GM12878 (cell line): ENCODE measurements around the gene CSF1R. TPM values are rescaled to one million over a fixed set of nuclear protein-coding genes. Genes with fewer than 3 reads are reported as not detected.

ENCODE experiments used
- ATAC-seq: fragments of 200-7000 bp; cut with Tn5 transposase; 3 replicates; pipeline ENCODE4 v1.9.1; 2020; ENCODE audit warnings: mild to moderate bottlenecking, moderate library complexity
- BruUV-seq: library from RNA; stranded (reverse); fragments of 400-500 nt; replicated peaks from 2 replicates; lab custom pipeline; 2021; lab: Mats Ljungman, UMichigan
- CTCF ChIA-PET: fragments of 300-600 bp; sonication (Branson Sonifier 250); formaldehyde crosslinking; extraction: SDS; loops from one replicate; lab custom pipeline; 2021; ENCODE audit warnings: inconsistent platforms; lab: Yijun Ruan, JAX
- POLR2A ChIA-PET: fragments of 350-600 bp; formaldehyde crosslinking; extraction: SDS; loops from one replicate; lab custom pipeline; 2021; ENCODE audit warnings: inconsistent platforms; lab: Charles Lee
- RAD21 ChIA-PET: fragments of 300-600 bp; sonication (Branson Sonifier 250); formaldehyde crosslinking; loops from one replicate; lab custom pipeline; 2023; ENCODE audit warnings: antibody characterized with exemption; ENCODE audit not compliant: unreplicated experiment; lab: Charles Lee
- SMC1A ChIA-PET: fragments of 300-600 bp; sonication (Branson Sonifier 250); formaldehyde crosslinking; loops from one replicate; lab custom pipeline; 2023; ENCODE audit not compliant: unreplicated experiment, uncharacterized antibody; lab: Charles Lee
- DNase-seq: peaks from one replicate; pipeline ENCODE4 v3.0.0-alpha.2; 2011; ENCODE audit warnings: low read depth, low spot score
- FAIRE-seq: peaks from 3 replicates; lab custom pipeline; 2011; peaks lifted over from hg19 to GRCh38; lab: Jason Lieb, UNC
- H2AFZ ChIP-seq: 2 replicates; pipeline ENCODE4 v1.6.0; 2011; ENCODE audit warnings: low read depth, low read length, control low read depth; ENCODE audit not compliant: control insufficient read depth
- H3K27ac ChIP-seq: 2 replicates; pipeline ENCODE4 v1.5.1; 2011; ENCODE audit warnings: control low read depth; ENCODE audit not compliant: control insufficient read depth, insufficient read depth
- H3K27me3 ChIP-seq, 2 experiments: replicated peaks in 1 of 2; 2 replicates each; pipeline versions ENCODE4 v1.6.0 to v1.6.1; 2011; ENCODE audit warnings: low read length in 1 of 2; ENCODE audit not compliant: control insufficient read depth in 2 of 2, insufficient read depth in 2 of 2
- H3K36me3 ChIP-seq, 2 experiments: 2 replicates each; pipeline ENCODE4 v1.5.1; 2011; ENCODE audit warnings: low read length in 1 of 2; ENCODE audit not compliant: control insufficient read depth in 2 of 2, insufficient read depth in 2 of 2
- H3K4me1 ChIP-seq: 2 replicates; pipeline ENCODE4 v1.6.1; 2011; ENCODE audit warnings: mild to moderate bottlenecking, low read length, moderate library complexity, mixed read lengths; ENCODE audit not compliant: control insufficient read depth, insufficient read depth
- H3K4me2 ChIP-seq: 2 replicates; pipeline ENCODE4 v1.6.0; 2011; ENCODE audit warnings: control low read depth; ENCODE audit not compliant: control insufficient read depth, insufficient read depth
- H3K4me3 ChIP-seq: fragments of 200-600 bp; sonication (generic); 2 replicates; pipeline ENCODE4 v1.5.1; 2016
- H3K79me2 ChIP-seq: 2 replicates; pipeline ENCODE4 v1.6.0; 2011; ENCODE audit warnings: low read length; ENCODE audit not compliant: control insufficient read depth, insufficient read depth
- H3K9ac ChIP-seq: 2 replicates; pipeline ENCODE4 v1.8.0; 2011; ENCODE audit warnings: low read length, control low read depth, mixed read lengths; ENCODE audit not compliant: control insufficient read depth, insufficient read depth
- H3K9me3 ChIP-seq: replicated peaks from 3 replicates; pipeline ENCODE4 v1.5.1; 2011; ENCODE audit warnings: mild to moderate bottlenecking, low read length; ENCODE audit not compliant: control insufficient read depth, insufficient read depth
- H4K20me1 ChIP-seq: 2 replicates; pipeline ENCODE4 v1.6.0; 2011; ENCODE audit not compliant: control insufficient read depth, insufficient read depth
- ATF3 ChIP-seq: IDR thresholded peaks from 2 replicates; pipeline ENCODE4 v1.6.1; 2011; ENCODE audit warnings: low read depth, mild to moderate bottlenecking, low read length, moderate library complexity, borderline replicate concordance; ENCODE audit errors: extremely low read depth
- ATF7 ChIP-seq: fragments of 450-650 bp; IDR thresholded peaks from 2 replicates; pipeline ENCODE4 v1.6.1; 2016; ENCODE audit warnings: low read depth, mild to moderate bottlenecking
- ESRRA ChIP-seq: IDR thresholded peaks from 2 replicates; pipeline ENCODE4 v1.6.1; 2012; ENCODE audit warnings: mild to moderate bottlenecking, low read length, improper control_type of control experiment
- IRF4 ChIP-seq: IDR thresholded peaks from 2 replicates; pipeline ENCODE4 v1.6.1; 2011; ENCODE audit warnings: low read depth, low read length
- KLF5 ChIP-seq: fragments of 450-650 bp; IDR thresholded peaks from 2 replicates; pipeline ENCODE4 v1.6.1; 2014; ENCODE audit warnings: mild to moderate bottlenecking; ENCODE audit not compliant: partially characterized antibody
- MTA2 ChIP-seq: fragments of 450-650 bp; IDR thresholded peaks from 2 replicates; pipeline ENCODE4 v1.6.1; 2016; ENCODE audit warnings: low read depth, mild to moderate bottlenecking, moderate library complexity
- RAD21 ChIP-seq: IDR thresholded peaks from 2 replicates; pipeline ENCODE4 v1.6.1; 2011; ENCODE audit warnings: mild to moderate bottlenecking, low read depth, low read length, moderate library complexity; ENCODE audit not compliant: insufficient read depth
- SMARCA5 ChIP-seq: fragments of 450-650 bp; IDR thresholded peaks from 2 replicates; pipeline ENCODE4 v1.6.1; 2017; ENCODE audit warnings: mild to moderate bottlenecking
- SMC3 ChIP-seq: IDR thresholded peaks from 2 replicates; pipeline ENCODE4 v1.6.1; 2011; ENCODE audit warnings: low read length, improper control_type of control experiment, borderline replicate concordance
- STAT3 ChIP-seq: IDR thresholded peaks from 2 replicates; pipeline ENCODE4 v1.6.1; 2011; ENCODE audit warnings: low read depth, low read length, improper control_type of control experiment
- WGBS: methylation state at CpG from one replicate; pipeline ENCODE4 v1.1.6; 2016; ENCODE audit warnings: low lambda C conversion rate; ENCODE audit not compliant: insufficient replicate concordance, insufficient coverage; ENCODE audit errors: missing lambda C conversion rate; 5-methylcytosine and 5-hydroxymethylcytosine counted together
- in situ Hi-C: fragments of 300-500 bp; cut with MboI; formaldehyde crosslinking; loops from 9 replicates; pipeline ENCODE4 v1.14.3; 2018; ENCODE audit warnings: mixed read lengths
- intact Hi-C: fragments of 100-400 bp; cut with micrococcal nuclease; formaldehyde crosslinking; loops from one replicate; pipeline ENCODE4 v1.14.2; 2022; ENCODE audit not compliant: unreplicated experiment
- polyA plus RNA-seq, 11 experiments: library from polyadenylated mRNA; depleted of rRNA in 4 of 11; unstranded in 6 of 11; stranded (reverse) in 5 of 11; fragments of >200 nt; fragmentation: Nextera tagmentation in 4 of 11; fragmentation: Illumina TruSeq in 1 of 11; extraction: Ambion mirVana in 4 of 11; extraction: Trizol in 1 of 11; gene quantifications; 1 replicate in 1 of 11; 2 replicates in 10 of 11; pipeline versions ENCODE4 v1.2.1 to v1.2.3, GENCODE V29; 2011 to 2016; ENCODE audit warnings: inconsistent platforms in 2 of 11, missing spikeins in 2 of 11, low read depth in 1 of 11
- total RNA-seq, 4 experiments: library from RNA; depleted of rRNA in 3 of 4; stranded (reverse); fragments of >200 nt in 3 of 4; fragmentation: Illumina TruSeq in 1 of 4; extraction: Trizol in 1 of 4; gene quantifications; 2 replicates each; pipeline versions ENCODE4 v1.2.1 to v1.2.3, GENCODE V29; 2013 to 2021
- TF ChIP-seq, protein P1 (sequence below): fragments of 450-650 bp; IDR thresholded peaks from 2 replicates; pipeline ENCODE4 v1.6.1; 2018; ENCODE audit warnings: mild to moderate bottlenecking, low read depth, moderate library complexity; ENCODE audit not compliant: partially characterized antibody

CSF1R gene
- total and polyA plus RNA-seq, 10 of the 15 experiments (the other 5 are each of a cell fraction or from before 2014, with no cell fraction given), result 0.35 to 3.6 (median 1.2) TPM

GRCh38 chr5:150068071-150068470, 18.3 kb downstream of the CSF1R start:
- no peaks in the 10 kb centered on the region for H3K36me3 ChIP-seq
- no peaks in the 10 kb centered on the region for H3K9me3 ChIP-seq
- no peaks in the 10 kb centered on the region for H3K79me2 ChIP-seq
- ChIA-PET SMC1A (no interaction called here), CTCF (no interaction called here), RAD21 (no interaction called here), POLR2A (no interaction called here)
- no peaks in the 10 kb centered on the region for H3K4me1 ChIP-seq
- H3K4me2 ChIP-seq, result no peak overlapping the region
- H3K9ac ChIP-seq, result no peak overlapping the region
- DNase-seq (no peak), ATAC-seq (no peak), FAIRE-seq (no peak)
- H3K27ac ChIP-seq, result no peak overlapping the region
- no TSS peak for BruUV-seq
- 65% methylated on average over 6 of the region's 6 CpGs for WGBS
- no peak overlapping the region for H3K4me3 ChIP-seq
- TF ChIP-seq IRF4 (no peak), STAT3 (no peak), ATF7 (no peak), ESRRA (no peak), MTA2 (no peak), RAD21 (no peak), ATF3 (no peak), KLF5 (no peak), SMC3 (no peak), SMARCA5 (no peak)
- TF ChIP-seq, protein P1, sequence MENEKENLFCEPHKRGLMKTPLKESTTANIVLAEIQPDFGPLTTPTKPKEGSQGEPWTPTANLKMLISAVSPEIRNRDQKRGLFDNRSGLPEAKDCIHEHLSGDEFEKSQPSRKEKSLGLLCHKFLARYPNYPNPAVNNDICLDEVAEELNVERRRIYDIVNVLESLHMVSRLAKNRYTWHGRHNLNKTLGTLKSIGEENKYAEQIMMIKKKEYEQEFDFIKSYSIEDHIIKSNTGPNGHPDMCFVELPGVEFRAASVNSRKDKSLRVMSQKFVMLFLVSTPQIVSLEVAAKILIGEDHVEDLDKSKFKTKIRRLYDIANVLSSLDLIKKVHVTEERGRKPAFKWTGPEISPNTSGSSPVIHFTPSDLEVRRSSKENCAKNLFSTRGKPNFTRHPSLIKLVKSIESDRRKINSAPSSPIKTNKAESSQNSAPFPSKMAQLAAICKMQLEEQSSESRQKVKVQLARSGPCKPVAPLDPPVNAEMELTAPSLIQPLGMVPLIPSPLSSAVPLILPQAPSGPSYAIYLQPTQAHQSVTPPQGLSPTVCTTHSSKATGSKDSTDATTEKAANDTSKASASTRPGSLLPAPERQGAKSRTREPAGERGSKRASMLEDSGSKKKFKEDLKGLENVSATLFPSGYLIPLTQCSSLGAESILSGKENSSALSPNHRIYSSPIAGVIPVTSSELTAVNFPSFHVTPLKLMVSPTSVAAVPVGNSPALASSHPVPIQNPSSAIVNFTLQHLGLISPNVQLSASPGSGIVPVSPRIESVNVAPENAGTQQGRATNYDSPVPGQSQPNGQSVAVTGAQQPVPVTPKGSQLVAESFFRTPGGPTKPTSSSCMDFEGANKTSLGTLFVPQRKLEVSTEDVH, result no peak
- no peak overlapping the region for H2AFZ ChIP-seq
- in situ Hi-C loops (no loop called here), intact Hi-C loops (no loop called here)
- no peaks in the 10 kb centered on the region for H4K20me1 ChIP-seq
- no peaks in the 10 kb centered on the region; a peak in 1 of 4 replicates for H3K27me3 ChIP-seq
